H9 (cell line): ENCODE measurements around the gene CDK5R2. TPM values are rescaled to one million over a fixed set of nuclear protein-coding genes. Genes with fewer than 3 reads are reported as not detected.

Source experiments
- DNase-seq: peaks from one replicate; pipeline ENCODE4 v3.0.0-alpha.2; 2017
- H2AFZ ChIP-seq: one replicate; pipeline ENCODE4 v1.6.1; 2013; ENCODE audit warnings: mild to moderate bottlenecking, low read length, control low read depth, moderate library complexity
- H2AK5ac ChIP-seq: 2 replicates; pipeline ENCODE4 v1.6.1; 2013; ENCODE audit warnings: low read length, control low read depth, mixed read lengths; ENCODE audit not compliant: insufficient read length
- H2BK120ac ChIP-seq: one replicate; pipeline ENCODE4 v1.6.1; 2013; ENCODE audit warnings: low read depth, mild to moderate bottlenecking, low read length, control low read depth, inconsistent platforms; ENCODE audit not compliant: poor library complexity, severe bottlenecking
- H2BK12ac ChIP-seq: 2 replicates; pipeline ENCODE4 v1.6.1; 2013; ENCODE audit warnings: low read length, control low read depth, mixed read lengths, low read depth; ENCODE audit not compliant: insufficient read length
- H2BK15ac ChIP-seq: 2 replicates; pipeline ENCODE4 v1.6.1; 2013; ENCODE audit warnings: low read depth, low read length, control low read depth
- H2BK20ac ChIP-seq: one replicate; pipeline ENCODE4 v1.6.1; 2013; ENCODE audit warnings: low read depth, mild to moderate bottlenecking, low read length, control low read depth, inconsistent platforms; ENCODE audit not compliant: poor library complexity, severe bottlenecking
- H2BK5ac ChIP-seq: 2 replicates; pipeline ENCODE4 v1.6.1; 2013; ENCODE audit warnings: low read length, control low read depth, mixed read lengths; ENCODE audit not compliant: insufficient read length
- H3K14ac ChIP-seq: 2 replicates; pipeline ENCODE4 v1.6.1; 2013; ENCODE audit warnings: low read length, control low read depth; ENCODE audit not compliant: insufficient read depth
- H3K18ac ChIP-seq: 2 replicates; pipeline ENCODE4 v1.6.1; 2013; ENCODE audit warnings: low read depth, mild to moderate bottlenecking, mixed read lengths, low read length, control low read depth; ENCODE audit not compliant: insufficient read length
- H3K23ac ChIP-seq: 2 replicates; pipeline ENCODE4 v1.6.1; 2013; ENCODE audit warnings: low read length, control low read depth, mixed read lengths, low read depth; ENCODE audit not compliant: insufficient read length
- H3K23me2 ChIP-seq: 2 replicates; pipeline ENCODE4 v1.6.1; 2013; ENCODE audit warnings: low read depth, mild to moderate bottlenecking, mixed read lengths, low read length, control low read depth; ENCODE audit not compliant: insufficient read length, poor library complexity, severe bottlenecking
- H3K27ac ChIP-seq: 2 replicates; pipeline ENCODE4 v1.5.1; 2013; ENCODE audit warnings: low read length, control low read depth, mixed read lengths, low read depth; ENCODE audit not compliant: insufficient read length
- H3K27me3 ChIP-seq: 2 replicates; pipeline ENCODE4 v1.6.1; 2013; ENCODE audit warnings: low read length, control low read depth, inconsistent platforms; ENCODE audit not compliant: insufficient read depth
- H3K4ac ChIP-seq: 2 replicates; pipeline ENCODE4 v1.6.1; 2013; ENCODE audit warnings: low read depth, mild to moderate bottlenecking, control low read depth, inconsistent platforms, low read length, moderate library complexity
- H3K4me1 ChIP-seq: 2 replicates; pipeline ENCODE4 v1.6.1; 2013; ENCODE audit warnings: low read length, control low read depth, inconsistent platforms; ENCODE audit not compliant: insufficient read depth
- H3K4me2 ChIP-seq: 2 replicates; pipeline ENCODE4 v1.6.1; 2013; ENCODE audit warnings: low read length, control low read depth, mixed read lengths; ENCODE audit not compliant: insufficient read length, insufficient read depth
- H3K56ac ChIP-seq: 2 replicates; pipeline ENCODE4 v1.6.1; 2013; ENCODE audit warnings: low read depth, mild to moderate bottlenecking, mixed read lengths, low read length, control low read depth; ENCODE audit not compliant: insufficient read length
- H3K79me1 ChIP-seq: 2 replicates; pipeline ENCODE4 v1.6.1; 2013; ENCODE audit warnings: low read depth, mild to moderate bottlenecking, moderate library complexity, low read length, control low read depth, inconsistent platforms; ENCODE audit not compliant: insufficient read depth, poor library complexity, severe bottlenecking
- H3K79me2 ChIP-seq: 2 replicates; pipeline ENCODE4 v1.6.1; 2013; ENCODE audit warnings: low read length, control low read depth, inconsistent platforms; ENCODE audit not compliant: insufficient read depth
- H3K9ac ChIP-seq: 2 replicates; pipeline ENCODE4 v1.6.1; 2013; ENCODE audit warnings: low read length, control low read depth, mixed read lengths; ENCODE audit not compliant: insufficient read length; ENCODE audit errors: extremely low read depth
- H3K9me3 ChIP-seq: one replicate; pipeline ENCODE4 v1.6.1; 2013; ENCODE audit warnings: low read depth, low read length, inconsistent platforms; ENCODE audit not compliant: control insufficient read depth
- H3T11ph ChIP-seq: one replicate; pipeline ENCODE4 v1.6.1; 2013; ENCODE audit warnings: mild to moderate bottlenecking, low read length, control low read depth, inconsistent platforms
- H4K20me1 ChIP-seq: one replicate; pipeline ENCODE4 v1.6.1; 2013; ENCODE audit not compliant: control insufficient read depth, insufficient read length, insufficient read depth
- H4K5ac ChIP-seq: 2 replicates; pipeline ENCODE4 v1.6.1; 2013; ENCODE audit warnings: low read depth, mild to moderate bottlenecking, mixed read lengths, low read length, control low read depth; ENCODE audit not compliant: insufficient read length
- H4K8ac ChIP-seq: replicated peaks from 2 replicates; pipeline ENCODE4 v1.6.1; 2013; ENCODE audit warnings: low read length, control low read depth, mixed read lengths, low read depth; ENCODE audit not compliant: insufficient read length
- H4K91ac ChIP-seq: 2 replicates; pipeline ENCODE4 v1.6.1; 2013; ENCODE audit warnings: low read depth, mild to moderate bottlenecking, moderate library complexity, mixed read lengths, low read length, control low read depth; ENCODE audit not compliant: insufficient read length
- H3K27ac Mint-ChIP-seq, 3 experiments: 2 replicates in 2 of 3; 3 replicates in 1 of 3; pipeline ENCODE4 v1.8.0; 2020 to 2021; ENCODE audit warnings: mixed read lengths in 3 of 3, mild to moderate bottlenecking in 1 of 3, moderate library complexity in 1 of 3
- H3K27me3 Mint-ChIP-seq: 2 replicates; pipeline ENCODE4 v1.8.0; 2021; ENCODE audit warnings: low read depth, mild to moderate bottlenecking, moderate library complexity, mixed read lengths
- H3K36me3 Mint-ChIP-seq, 3 experiments: 2 replicates in 2 of 3; 3 replicates in 1 of 3; pipeline ENCODE4 v1.8.0; 2020 to 2021; ENCODE audit warnings: low read depth in 3 of 3, mixed read lengths in 3 of 3; ENCODE audit not compliant: insufficient read depth in 1 of 3
- H3K4me1 Mint-ChIP-seq, 2 experiments: 2 replicates each; pipeline ENCODE4 v1.8.0; 2020; ENCODE audit warnings: mixed read lengths in 2 of 2
- H3K4me3 Mint-ChIP-seq, 2 experiments: 2 replicates in 1 of 2; 3 replicates in 1 of 2; pipeline ENCODE4 v1.8.0; 2020 to 2021; ENCODE audit warnings: mild to moderate bottlenecking in 2 of 2, mixed read lengths in 2 of 2, moderate library complexity in 1 of 2
- H3K9me3 Mint-ChIP-seq, 2 experiments: 2 replicates in 1 of 2; 3 replicates in 1 of 2; pipeline ENCODE4 v1.8.0; 2020; ENCODE audit warnings: mild to moderate bottlenecking in 2 of 2, mixed read lengths in 2 of 2, moderate library complexity in 1 of 2
- WGBS: extraction: QIAGEN DNeasy Blood & Tissue Kit; methylation state at CpG from one replicate; pipeline ENCODE4 v1.1.7; 2013; ENCODE audit warnings: missing lambda C conversion rate, low lambda C conversion rate, mixed read lengths; ENCODE audit not compliant: insufficient read length; ENCODE audit errors: extremely low coverage; 5-methylcytosine and 5-hydroxymethylcytosine counted together
- total RNA-seq: library from RNA; stranded (reverse); gene quantifications from 2 replicates; pipeline ENCODE4 v1.2.1, GENCODE V29; 2021
- TF ChIP-seq, protein P1 (sequence below): fragments of 200-600 bp; sonication (generic); conservative IDR thresholded peaks from 3 replicates; pipeline ENCODE4 v1.8.0; 2021; ENCODE audit warnings: antibody characterized with exemption, mild to moderate bottlenecking

The CDK5R2 gene
- total RNA-seq, 1 experiment from 2014 or later, result 0.26 TPM

DNA sequence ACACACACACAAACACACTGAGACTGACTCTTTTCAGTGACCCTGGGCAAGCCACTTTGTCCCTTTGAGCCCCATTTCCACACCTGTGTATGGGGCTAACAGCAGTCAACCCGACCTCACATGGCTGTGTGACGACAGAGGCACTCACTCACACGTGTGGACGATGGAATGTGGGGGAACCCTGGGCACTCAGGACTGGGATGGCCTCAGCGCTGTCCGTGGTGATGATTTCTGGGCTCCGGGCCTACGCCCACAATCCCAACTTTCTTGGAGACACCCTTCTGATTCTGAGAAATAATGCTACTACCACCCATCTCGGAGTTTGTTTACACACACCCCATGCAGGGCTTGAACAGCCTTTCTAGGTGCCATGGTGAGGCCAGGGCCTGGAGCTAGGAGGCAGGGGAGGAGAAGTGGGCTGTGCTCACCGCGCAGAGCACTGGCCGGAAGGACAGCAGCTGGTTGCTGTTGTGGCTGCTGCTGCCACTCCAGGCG, 32.3 kb downstream of the CDK5R2 start:
- Histone ChIP-seq H2BK5ac (no peak overlapping the region), H2AFZ (no peak overlapping the region), H3K79me1 (no peaks in the 10 kb centered on the region), H2AK5ac (no peak overlapping the region), H3K18ac (no peak overlapping the region), H3K4ac (no peak overlapping the region), H3K9ac (no peak overlapping the region), H4K20me1 (no peaks in the 10 kb centered on the region), H3K4me2 (no peak overlapping the region), H4K5ac (no peak overlapping the region), H3K23me2 (no peaks in the 10 kb centered on the region), H2BK20ac (no peak overlapping the region), H3K79me2 (no peaks in the 10 kb centered on the region), H3K23ac (no peak overlapping the region), H2BK15ac (no peak overlapping the region), H3K14ac (no peak overlapping the region), H3K27ac (no peak overlapping the region), H3K9me3 (no peaks in the 10 kb centered on the region), H2BK12ac (no peak overlapping the region), H3T11ph (no peak overlapping the region), H2BK120ac (no peak overlapping the region), H4K91ac (no peak overlapping the region), H3K4me1 (no peaks in the 10 kb centered on the region), H3K56ac (no peak overlapping the region), H4K8ac (no peak overlapping the region), H3K27me3 (peaks cover 98% of the 10 kb centered on the region)
- Mint-ChIP-seq H3K4me3 (no peak overlapping the region; a peak in 1 of 5 replicates), H3K27me3 (peaks cover 99% of the 10 kb centered on the region), H3K9me3 (peaks cover 2 to 6% of the 10 kb centered on the region in 2 experiments; a peak in 4 of 5 replicates), H3K36me3 (peaks cover 0 to 3% (median 0%) of the 10 kb centered on the region in 3 experiments; a peak in 2 of 7 replicates), H3K4me1 (peaks cover 5 to 15% of the 10 kb centered on the region in 2 experiments), H3K27ac (no peak overlapping the region)
- no CpG with 5 or more reads among the region's 13 CpGs for WGBS
- no peak for DNase-seq
- TF ChIP-seq, protein P1, sequence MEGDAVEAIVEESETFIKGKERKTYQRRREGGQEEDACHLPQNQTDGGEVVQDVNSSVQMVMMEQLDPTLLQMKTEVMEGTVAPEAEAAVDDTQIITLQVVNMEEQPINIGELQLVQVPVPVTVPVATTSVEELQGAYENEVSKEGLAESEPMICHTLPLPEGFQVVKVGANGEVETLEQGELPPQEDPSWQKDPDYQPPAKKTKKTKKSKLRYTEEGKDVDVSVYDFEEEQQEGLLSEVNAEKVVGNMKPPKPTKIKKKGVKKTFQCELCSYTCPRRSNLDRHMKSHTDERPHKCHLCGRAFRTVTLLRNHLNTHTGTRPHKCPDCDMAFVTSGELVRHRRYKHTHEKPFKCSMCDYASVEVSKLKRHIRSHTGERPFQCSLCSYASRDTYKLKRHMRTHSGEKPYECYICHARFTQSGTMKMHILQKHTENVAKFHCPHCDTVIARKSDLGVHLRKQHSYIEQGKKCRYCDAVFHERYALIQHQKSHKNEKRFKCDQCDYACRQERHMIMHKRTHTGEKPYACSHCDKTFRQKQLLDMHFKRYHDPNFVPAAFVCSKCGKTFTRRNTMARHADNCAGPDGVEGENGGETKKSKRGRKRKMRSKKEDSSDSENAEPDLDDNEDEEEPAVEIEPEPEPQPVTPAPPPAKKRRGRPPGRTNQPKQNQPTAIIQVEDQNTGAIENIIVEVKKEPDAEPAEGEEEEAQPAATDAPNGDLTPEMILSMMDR, result no peak
